ENCODE measurements around the gene ADIPOR2.

Gene ADIPOR2

DNA sequence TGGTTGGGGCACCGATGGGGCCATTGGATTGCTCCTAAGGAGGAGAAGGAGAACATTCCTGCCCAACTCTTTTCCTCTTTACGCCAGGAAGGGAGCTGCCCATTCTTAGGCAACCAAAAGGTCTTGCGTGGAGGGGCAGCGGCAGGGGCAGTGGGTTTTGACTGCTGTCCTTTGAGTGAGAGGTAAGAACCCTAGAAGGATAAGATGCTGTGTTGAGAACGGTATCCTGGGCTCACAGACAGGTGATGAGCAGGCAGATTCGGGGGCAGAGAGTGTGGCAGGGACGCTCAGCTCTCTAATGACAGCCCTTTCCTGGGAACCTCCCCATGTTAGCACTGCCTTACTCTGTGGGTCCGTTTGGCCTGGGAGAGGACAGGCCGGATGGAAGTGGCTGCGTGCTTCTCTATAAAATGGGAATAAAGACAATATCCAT lies 142.7 kb downstream of the ADIPOR2 start:
- no peaks in the 10 kb centered on the region for H3K36me3 ChIP-seq (replicated peaks)

GRCh38 chr12:1834186-1834925 lies 143.5 kb downstream of the ADIPOR2 start:
- Histone ChIP-seq H3K9me3 (no peaks in the 10 kb centered on the region), H3K36me3 (replicated peaks) (no peaks in the 10 kb centered on the region), H3K27me3 (ENCODE audit: low read depth) (no peaks in the 10 kb centered on the region), H3K4me1 (no peaks in the 10 kb centered on the region), H3K4me3 (no peak overlapping the region)
- in situ Hi-C loops (cut with MboI; ENCODE audit: low sequenced_read_pairs), result no loop called here
- DNase-seq (ENCODE audit: low spot score in 2 of 2), result no peak

More for the DNA sequence above, 142.7 kb downstream of the ADIPOR2 start:
- Histone ChIP-seq H3K4me3 (no peak overlapping the region), H3K4me1 (no peaks in the 10 kb centered on the region), H3K27me3 (ENCODE audit: low read depth) (no peaks in the 10 kb centered on the region), H3K9me3 (no peaks in the 10 kb centered on the region)
- in situ Hi-C loops (cut with MboI; ENCODE audit: low sequenced_read_pairs), result no loop called here
- no peak for DNase-seq (ENCODE audit: low spot score in 2 of 2)

- Histone ChIP-seq H3K4me1 (no peaks in the 10 kb centered on the region), H3K4me3 (no peak overlapping the region), H3K9me3 (no peaks in the 10 kb centered on the region), H3K36me3 (replicated peaks) (no peaks in the 10 kb centered on the region), H3K27me3 (ENCODE audit: low read depth) (no peaks in the 10 kb centered on the region)
- in situ Hi-C loops (cut with MboI; ENCODE audit: low sequenced_read_pairs), result no loop called here
- no peak for DNase-seq (ENCODE audit: low spot score in 2 of 2)
Measured at GRCh38 chr12:1835211-1836131, 144.6 kb downstream of the ADIPOR2 start.

GRCh38 chr12:1836241-1836803 lies 145.5 kb downstream of the ADIPOR2 start:
- DNase-seq (ENCODE audit: low spot score in 2 of 2), result no peak
- Histone ChIP-seq H3K27me3 (ENCODE audit: low read depth) (no peaks in the 10 kb centered on the region), H3K9me3 (no peaks in the 10 kb centered on the region), H3K4me3 (no peak overlapping the region), H3K36me3 (replicated peaks) (no peaks in the 10 kb centered on the region), H3K4me1 (no peaks in the 10 kb centered on the region)
- in situ Hi-C loops (cut with MboI; ENCODE audit: low sequenced_read_pairs), result no loop called here

GRCh38 chr12:1836854-1837421 lies 146.1 kb downstream of the ADIPOR2 start:
- H3K4me3 ChIP-seq, result no peak overlapping the region
- H3K4me1 ChIP-seq, result no peaks in the 10 kb centered on the region
- H3K36me3 ChIP-seq (replicated peaks), result no peaks in the 10 kb centered on the region
- no peaks in the 10 kb centered on the region for H3K27me3 ChIP-seq (ENCODE audit: low read depth)
- in situ Hi-C loops (cut with MboI; ENCODE audit: low sequenced_read_pairs), result no loop called here
- DNase-seq (ENCODE audit: low spot score in 2 of 2), result no peak
- no peaks in the 10 kb centered on the region for H3K9me3 ChIP-seq

GRCh38 chr12:1837541-1838204 lies 146.8 kb downstream of the ADIPOR2 start:
- Histone ChIP-seq H3K36me3 (replicated peaks) (no peaks in the 10 kb centered on the region), H3K4me1 (no peaks in the 10 kb centered on the region), H3K9me3 (no peaks in the 10 kb centered on the region), H3K4me3 (no peak overlapping the region), H3K27me3 (ENCODE audit: low read depth) (no peaks in the 10 kb centered on the region)
- no peak for DNase-seq (ENCODE audit: low spot score in 2 of 2)
- in situ Hi-C loops (cut with MboI; ENCODE audit: low sequenced_read_pairs), result no loop called here
